LNCaP clone FGC (cell line): ENCODE results near the gene MESP2.

ENCODE experiments used
- DNase-seq: peaks from one replicate; pipeline ENCODE4 v3.0.0-alpha.2; 2011; ENCODE audit warnings: low read depth
- H3K4me3 ChIP-seq: 2 replicates; pipeline ENCODE4 v1.5.1; 2011; ENCODE audit warnings: mild to moderate bottlenecking, low read depth, low read length, control low read depth
- CTCF ChIP-seq: IDR thresholded peaks from 2 replicates; pipeline ENCODE4 v1.5.1; 2012; ENCODE audit warnings: mild to moderate bottlenecking; ENCODE audit not compliant: control insufficient read depth, insufficient read depth; ENCODE audit errors: extremely low read depth

The MESP2 gene

GRCh38 chr15:89792106-89792805 is 16.1 kb downstream of the MESP2 start:
- no peak for TF ChIP-seq CTCF
- H3K4me3 ChIP-seq = no peak overlapping the region
- DNase-seq = no peak

GRCh38 chr15:89794627-89795241 is 18.6 kb downstream of the MESP2 start:
- DNase-seq = no peak
- H3K4me3 ChIP-seq = no peak overlapping the region
- no peak for TF ChIP-seq CTCF

GRCh38 chr15:89795996-89796395 is 19.9 kb downstream of the MESP2 start:
- H3K4me3 ChIP-seq = no peak overlapping the region
- DNase-seq = no peak
- TF ChIP-seq CTCF = no peak

GRCh38 chr15:89797678-89798201 is 21.6 kb downstream of the MESP2 start:
- H3K4me3 ChIP-seq = no peak overlapping the region
- no peak for DNase-seq
- TF ChIP-seq CTCF = no peak

- no peak for TF ChIP-seq CTCF
- H3K4me3 ChIP-seq = no peak overlapping the region
These were observed 23.1 kb downstream of the MESP2 start for GRCh38 chr15:89799011-89799911.

GRCh38 chr15:89799918-89800498 is 23.9 kb downstream of the MESP2 start:
- no peak for DNase-seq
- no peak for TF ChIP-seq CTCF
- no peak overlapping the region for H3K4me3 ChIP-seq

More at GRCh38 chr15:89799011-89799911, 23.1 kb downstream of the MESP2 start:
- no peak for DNase-seq
